Erythroblast (primary cell): ENCODE measurements around the gene PRKRA.

Experiments
- GATA1 ChIP-seq: IDR thresholded peaks from 2 replicates; pipeline ENCODE4 v1.6.1; 2011; ENCODE audit warnings: low read depth, mild to moderate bottlenecking, control low read depth, low read length, moderate library complexity
- POLR2A ChIP-seq: IDR thresholded peaks from 2 replicates; pipeline ENCODE4 v1.6.1; 2011; ENCODE audit warnings: mild to moderate bottlenecking, low read length

DNA sequence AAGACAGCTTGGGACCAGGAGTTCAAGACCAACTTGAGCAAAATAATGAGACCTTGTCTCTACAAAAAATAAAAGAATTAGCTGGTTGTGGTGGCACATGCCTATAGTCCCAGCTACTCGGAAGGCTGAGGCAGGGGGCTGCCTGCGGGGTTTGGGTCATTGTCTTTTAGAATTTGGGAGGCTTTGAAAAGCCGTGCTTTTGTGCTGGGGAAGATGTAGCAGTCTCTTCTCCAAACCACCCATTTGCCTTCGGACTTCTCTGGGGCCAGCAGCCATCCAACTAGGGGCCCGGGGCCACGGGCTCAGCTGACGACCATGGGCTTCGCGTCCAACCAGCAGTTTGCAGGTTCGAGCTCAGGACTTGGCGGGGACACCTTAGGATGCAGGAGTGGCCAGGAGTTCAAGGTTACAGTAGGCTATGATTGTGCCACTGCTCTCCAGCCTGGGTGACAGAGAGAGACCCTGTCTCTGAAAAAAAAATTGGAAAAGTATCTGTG is 6.5 kb upstream of the PRKRA start:
- no peak for TF ChIP-seq POLR2A
- no peak for TF ChIP-seq GATA1
